Mucosa of descending colon (tissue), 3 donors: ENCODE data around the gene FOXP1. TPM values are rescaled to one million over a fixed set of nuclear protein-coding genes. Genes with fewer than 3 reads are reported as not detected.
A peak's percentile ranks its signal among the peaks of the same experiment; 100 is the strongest.

ENCODE experiments used
- ATAC-seq: fragments of 200-7000 bp; cut with Tn5 transposase; one replicate; pipeline ENCODE4 v1.9.1; 2020; ENCODE audit warnings: mild to moderate bottlenecking, moderate library complexity
- DNase-seq, 3 donors: peaks; one replicate each; pipeline ENCODE4 v3.0.0-alpha.2; 2020
- H3K36me3 ChIP-seq: fragments of 200-600 bp; one replicate; pipeline ENCODE4 v1.8.0; 2021; ENCODE audit warnings: low read depth, mild to moderate bottlenecking
- H3K4me1 ChIP-seq: fragments of 200-600 bp; one replicate; pipeline ENCODE4 v1.8.0; 2021; ENCODE audit warnings: low read depth, mild to moderate bottlenecking
- H3K4me3 ChIP-seq: fragments of 200-600 bp; one replicate; pipeline ENCODE4 v1.8.0; 2021; ENCODE audit warnings: mild to moderate bottlenecking
- H3K9me3 ChIP-seq: fragments of 200-600 bp; one replicate; pipeline ENCODE4 v1.8.0; 2021; ENCODE audit warnings: mild to moderate bottlenecking
- CTCF ChIP-seq: fragments of 200-600 bp; IDR thresholded peaks from one replicate; pipeline ENCODE4 v1.8.0; 2022; ENCODE audit warnings: antibody characterized with exemption, mild to moderate bottlenecking
- intact Hi-C, 2 donors: fragments of 100-400 bp; cut with DNase I in 1 of 2; cut with micrococcal nuclease in 1 of 2; formaldehyde crosslinking; loops; one replicate each; pipeline versions ENCODE4 v1.11.0 to v1.11.1; 2022; cut with DNase I, micrococcal nuclease
- total RNA-seq, 3 donors: library from RNA; stranded (reverse); fragmentation: NEBNext Ultra II Directional in 2 of 3; extraction: Animal tissue kit (Norgen Biotek cat#: 25700) in 2 of 3; gene quantifications; one replicate each; pipeline versions ENCODE4 v1.2.1 to v1.2.4, GENCODE V29; 2021 to 2023
- donor health status: DM: no; HTN: no; CAD: no; lungs with moderate emphysema.
- donor health status: DM: no; HTN: no; CAD: no.
- donor health status: DM: no; HTN: yes; CAD: no.

The FOXP1 gene
- total RNA-seq, 3 donors from 2014 or later, result 133 to 217 (median 214) TPM

GRCh38 chr3:71129611-71130431 lies 453.7 kb downstream of the FOXP1 start:
- intact Hi-C loops, result loop anchor here in 1 of 2 donors (10.0 kb wide), 1 partner anchor 175 kb away; no protein-coding TSS in a partner anchor
- Histone ChIP-seq H3K4me1 (peaks cover 57% of the 10 kb centered on the region), H3K36me3 (no peaks in the 10 kb centered on the region), H3K4me3 (peak overlapping the region; percentile 22), H3K9me3 (no peaks in the 10 kb centered on the region)
- ATAC-seq, result peak; percentile 6
- no peak for TF ChIP-seq CTCF
- DNase-seq, result no peak

- intact Hi-C loops, result loop anchor here in 1 of 2 donors (10.0 kb wide), 1 partner anchor 176 kb away; no protein-coding TSS in a partner anchor
- ATAC-seq, result no peak
- Histone ChIP-seq H3K9me3 (no peaks in the 10 kb centered on the region), H3K36me3 (no peaks in the 10 kb centered on the region), H3K4me1 (peaks cover 53% of the 10 kb centered on the region), H3K4me3 (peak overlapping the region; percentile 22)
- no peak for TF ChIP-seq CTCF
- no peak for DNase-seq
Measured at GRCh38 chr3:71128961-71129360, 454.6 kb downstream of the FOXP1 start.

GRCh38 chr3:71127844-71128243 lies 455.7 kb downstream of the FOXP1 start:
- intact Hi-C loops, result loop anchor here in 1 of 2 donors (10.0 kb wide), 1 partner anchor 177 kb away; no protein-coding TSS in a partner anchor
- ATAC-seq, result peak; percentile 7
- H3K4me1 ChIP-seq, result peaks cover 48% of the 10 kb centered on the region
- TF ChIP-seq CTCF, result no peak
- H3K4me3 ChIP-seq, result no peak overlapping the region
- H3K36me3 ChIP-seq, result no peaks in the 10 kb centered on the region
- H3K9me3 ChIP-seq, result no peaks in the 10 kb centered on the region
- no peak for DNase-seq

GRCh38 chr3:71127052-71127831 lies 456.3 kb downstream of the FOXP1 start:
- DNase-seq (no peak), ATAC-seq (peak; percentile 44)
- TF ChIP-seq CTCF, result no peak
- no peaks in the 10 kb centered on the region for H3K36me3 ChIP-seq
- H3K9me3 ChIP-seq, result no peaks in the 10 kb centered on the region
- peaks cover 46% of the 10 kb centered on the region for H3K4me1 ChIP-seq
- no peak overlapping the region for H3K4me3 ChIP-seq
- intact Hi-C loops, result loop anchor here in 1 of 2 donors (10.0 kb wide), 1 partner anchor 178 kb away; no protein-coding TSS in a partner anchor

- no peaks in the 10 kb centered on the region for H3K36me3 ChIP-seq
- peaks cover 32% of the 10 kb centered on the region for H3K4me1 ChIP-seq
- intact Hi-C loops, result loop anchor here in 1 of 2 donors (10.0 kb wide), 1 partner anchor 179 kb away; no protein-coding TSS in a partner anchor
- no peaks in the 10 kb centered on the region for H3K9me3 ChIP-seq
- no peak overlapping the region for H3K4me3 ChIP-seq
- no peak for TF ChIP-seq CTCF
- no peak for DNase-seq
- no peak for ATAC-seq
Measured at GRCh38 chr3:71125738-71126137, 457.8 kb downstream of the FOXP1 start.
